ENCODE data around the gene CNST.

DNA sequence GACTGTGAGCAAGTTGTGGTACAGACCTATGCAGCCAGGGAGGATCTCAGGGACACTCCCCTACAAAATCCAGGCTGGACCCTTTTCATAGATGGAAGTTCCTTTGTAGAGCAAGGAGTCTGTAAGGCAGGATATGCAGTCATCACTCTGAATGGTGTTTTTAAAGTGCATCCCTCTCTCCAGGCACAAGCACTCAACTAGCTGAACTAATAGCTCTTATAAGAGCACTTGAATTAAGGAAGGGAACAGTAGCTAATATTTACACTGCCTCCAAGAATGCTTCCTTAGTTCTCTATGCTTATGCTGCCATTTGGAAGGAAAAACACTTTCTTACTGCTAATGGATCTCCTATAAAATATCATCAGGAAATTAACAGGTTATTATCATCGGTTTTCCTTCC is 32.1 kb upstream of the CNST start:
- TF ChIP-seq POLR2AphosphoS5 (IDR thresholded peaks at IDR 0.05; ENCODE audit: low read depth, low read length) = no peak
- TF ChIP-seq SIN3A (IDR thresholded peaks at IDR 0.05; ENCODE audit: borderline replicate concordance, insufficient read depth, low read length) = no peak
- TF ChIP-seq, protein P1, sequence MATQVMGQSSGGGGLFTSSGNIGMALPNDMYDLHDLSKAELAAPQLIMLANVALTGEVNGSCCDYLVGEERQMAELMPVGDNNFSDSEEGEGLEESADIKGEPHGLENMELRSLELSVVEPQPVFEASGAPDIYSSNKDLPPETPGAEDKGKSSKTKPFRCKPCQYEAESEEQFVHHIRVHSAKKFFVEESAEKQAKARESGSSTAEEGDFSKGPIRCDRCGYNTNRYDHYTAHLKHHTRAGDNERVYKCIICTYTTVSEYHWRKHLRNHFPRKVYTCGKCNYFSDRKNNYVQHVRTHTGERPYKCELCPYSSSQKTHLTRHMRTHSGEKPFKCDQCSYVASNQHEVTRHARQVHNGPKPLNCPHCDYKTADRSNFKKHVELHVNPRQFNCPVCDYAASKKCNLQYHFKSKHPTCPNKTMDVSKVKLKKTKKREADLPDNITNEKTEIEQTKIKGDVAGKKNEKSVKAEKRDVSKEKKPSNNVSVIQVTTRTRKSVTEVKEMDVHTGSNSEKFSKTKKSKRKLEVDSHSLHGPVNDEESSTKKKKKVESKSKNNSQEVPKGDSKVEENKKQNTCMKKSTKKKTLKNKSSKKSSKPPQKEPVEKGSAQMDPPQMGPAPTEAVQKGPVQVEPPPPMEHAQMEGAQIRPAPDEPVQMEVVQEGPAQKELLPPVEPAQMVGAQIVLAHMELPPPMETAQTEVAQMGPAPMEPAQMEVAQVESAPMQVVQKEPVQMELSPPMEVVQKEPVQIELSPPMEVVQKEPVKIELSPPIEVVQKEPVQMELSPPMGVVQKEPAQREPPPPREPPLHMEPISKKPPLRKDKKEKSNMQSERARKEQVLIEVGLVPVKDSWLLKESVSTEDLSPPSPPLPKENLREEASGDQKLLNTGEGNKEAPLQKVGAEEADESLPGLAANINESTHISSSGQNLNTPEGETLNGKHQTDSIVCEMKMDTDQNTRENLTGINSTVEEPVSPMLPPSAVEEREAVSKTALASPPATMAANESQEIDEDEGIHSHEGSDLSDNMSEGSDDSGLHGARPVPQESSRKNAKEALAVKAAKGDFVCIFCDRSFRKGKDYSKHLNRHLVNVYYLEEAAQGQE (IDR thresholded peaks at IDR 0.05; ENCODE audit: insufficient read depth in 1 of 2, low read depth in 2 of 2, low read length in 2 of 2) = no peak
- TF ChIP-seq TAF1 (IDR thresholded peaks at IDR 0.05; ENCODE audit: borderline replicate concordance, insufficient read depth, low read length) = no peak
- TF ChIP-seq FOXP2 (optimal IDR thresholded peaks at IDR 0.05; ENCODE audit: borderline replicate concordance, extremely low read depth, extremely low read length, insufficient read depth) = no peak
